ENCODE measurements around the gene MARK4. TPM values are rescaled to one million over a fixed set of nuclear protein-coding genes. Genes with fewer than 3 reads are reported as not detected.

The MARK4 gene
- polyA plus RNA-seq: 16.9 to 38.0 TPM (median 19.7 TPM) in 3 replicates
- 61.7 TPM for polyA plus RNA-seq (2011; ENCODE audit: low read depth)
- 29.2 and 34.8 TPM in 2 replicates for polyA plus RNA-seq (2011; cell fraction: cytosol; rRNA removed)
- 42.3 and 53.8 TPM in 2 replicates for polyA plus RNA-seq (2011; cell fraction: nucleus; rRNA removed)
- polyA plus RNA-seq (2012; ENCODE audit: low replicate concordance): 37.5 and 39.9 TPM in 2 replicates
- 33.0 to 71.5 TPM (median 34.9 TPM) in 3 replicates for polyA minus RNA-seq
- polyA minus RNA-seq (2011; cell fraction: cytosol; rRNA and poly(A)+ RNA removed): 29.9 TPM
- 14.9 and 35.7 TPM in 2 replicates for polyA minus RNA-seq (2011; cell fraction: nucleus; rRNA and poly(A)+ RNA removed)

- peak within 1 kb of the TSS; percentile 81 to 93 (median 90) for H3K4me3 ChIP-seq (ENCODE audit: control insufficient read depth in 2 of 3, extremely low read depth in 1 of 3, insufficient read depth in 2 of 3, low read depth in 1 of 3, low read length in 3 of 3)
- peaks cover 28% of the 10 kb centered on the region for H3K4me1 ChIP-seq (ENCODE audit: control insufficient read depth, extremely low read depth, insufficient read depth, low read length)
- peak within 1 kb of the TSS; percentile 79 for H2AFZ ChIP-seq (ENCODE audit: control insufficient read depth, low read length)
- peak within 1 kb of the TSS; percentile 66 for H3K27ac ChIP-seq (ENCODE audit: control insufficient read depth, insufficient read depth, low read length)
- peaks cover 0 to 10% of the 10 kb centered on the region in 2 experiments for H3K36me3 ChIP-seq (ENCODE audit: control insufficient read depth in 2 of 2, extremely low read depth in 1 of 2, insufficient read depth in 2 of 2, low read length in 2 of 2)
- TF ChIP-seq EZH2 (IDR thresholded peaks at IDR 0.05; ENCODE audit: low read length) (no peak), CTCF (optimal IDR thresholded peaks at IDR 0.05 in 1 of 3, IDR thresholded peaks at IDR 0.05 in 1 of 3, conservative IDR thresholded peaks at IDR 0.05 in 1 of 3; ENCODE audit: extremely low read depth in 1 of 3, insufficient read depth in 2 of 3, low read length in 3 of 3) (no peak)
- H3K79me2 ChIP-seq (ENCODE audit: control insufficient read depth, insufficient read depth, low read length): peaks cover 44% of the 10 kb centered on the region
- peak within 1 kb of the TSS; percentile 91 for H3K4me2 ChIP-seq (ENCODE audit: control insufficient read depth, extremely low read depth, insufficient read depth, low read depth, low read length)
- no peaks in the 10 kb centered on the region for H3K9me3 ChIP-seq (ENCODE audit: control insufficient read depth, low read depth, low read length)
- FAIRE-seq (peak; percentile 51), DNase-seq (ENCODE audit: low read depth, low spot score) (peak; percentile 42)
- dilution Hi-C loops (cut with MboI; ENCODE audit: extremely low pct_ligation_motif_present, low sequenced_read_pairs): no loop called here
- peaks cover 10% of the 10 kb centered on the region for H4K20me1 ChIP-seq (ENCODE audit: control insufficient read depth, extremely low read depth, insufficient read depth, low read length)
- peaks cover 3% of the 10 kb centered on the region for H3K9me1 ChIP-seq (ENCODE audit: control insufficient read depth, extremely low read depth, insufficient read depth, low read length)
- peak within 1 kb of the TSS; percentile 85 for H3K9ac ChIP-seq (ENCODE audit: control insufficient read depth, extremely low read depth, insufficient read depth, low read length)
- no peaks in the 10 kb centered on the region for H3K27me3 ChIP-seq (ENCODE audit: control insufficient read depth, extremely low read depth, insufficient read depth, low read length)
These were observed at the start of gene MARK4 for GRCh38 chr19:45250832-45251451. MARK4 (plus strand) TSS chr19:45251271; CDS start chr19:45251589, 318 bp downstream.

GRCh38 chr19:45202637-45203036, 48.4 kb upstream of the MARK4 start:
- Histone ChIP-seq H3K36me3 (ENCODE audit: control insufficient read depth in 2 of 2, extremely low read depth in 1 of 2, insufficient read depth in 2 of 2, low read length in 2 of 2) (no peaks in the 10 kb centered on the region), H3K27me3 (ENCODE audit: control insufficient read depth, extremely low read depth, insufficient read depth, low read length) (no peaks in the 10 kb centered on the region), H3K79me2 (ENCODE audit: control insufficient read depth, insufficient read depth, low read length) (no peaks in the 10 kb centered on the region), H3K4me3 (ENCODE audit: control insufficient read depth in 2 of 3, extremely low read depth in 1 of 3, insufficient read depth in 2 of 3, low read depth in 1 of 3, low read length in 3 of 3) (no peak overlapping the region), H3K4me2 (ENCODE audit: control insufficient read depth, extremely low read depth, insufficient read depth, low read depth, low read length) (no peak overlapping the region), H3K9me3 (ENCODE audit: control insufficient read depth, low read depth, low read length) (no peaks in the 10 kb centered on the region), H3K9me1 (ENCODE audit: control insufficient read depth, extremely low read depth, insufficient read depth, low read length) (no peaks in the 10 kb centered on the region), H4K20me1 (ENCODE audit: control insufficient read depth, extremely low read depth, insufficient read depth, low read length) (no peaks in the 10 kb centered on the region), H3K9ac (ENCODE audit: control insufficient read depth, extremely low read depth, insufficient read depth, low read length) (no peak overlapping the region), H2AFZ (ENCODE audit: control insufficient read depth, low read length) (peak overlapping the region; percentile 46), H3K4me1 (ENCODE audit: control insufficient read depth, extremely low read depth, insufficient read depth, low read length) (peaks cover 7% of the 10 kb centered on the region), H3K27ac (ENCODE audit: control insufficient read depth, insufficient read depth, low read length) (no peak overlapping the region)
- DNase-seq (ENCODE audit: low read depth, low spot score) (no peak), FAIRE-seq (peak; percentile 55)
- dilution Hi-C loops (cut with MboI; ENCODE audit: extremely low pct_ligation_motif_present, low sequenced_read_pairs): no loop called here
- TF ChIP-seq EZH2 (IDR thresholded peaks at IDR 0.05; ENCODE audit: low read length) (no peak), CTCF (optimal IDR thresholded peaks at IDR 0.05 in 1 of 3, IDR thresholded peaks at IDR 0.05 in 1 of 3, conservative IDR thresholded peaks at IDR 0.05 in 1 of 3; ENCODE audit: extremely low read depth in 1 of 3, insufficient read depth in 2 of 3, low read length in 3 of 3) (no peak)
